Astrocyte (in vitro differentiated cells and primary cell): ENCODE data around the gene FOXN4.

Experiments used
- EZH2 ChIP-seq: IDR thresholded peaks from 2 replicates; pipeline ENCODE4 v1.6.1; 2012; ENCODE audit warnings: mild to moderate bottlenecking, low read length, inconsistent platforms; ENCODE audit not compliant: insufficient read depth
- TF ChIP-seq, protein P1 (sequence below): IDR thresholded peaks from 2 replicates; pipeline ENCODE4 v1.5.1; 2011; ENCODE audit warnings: low read depth, mild to moderate bottlenecking, inconsistent platforms, low read length, moderate library complexity; ENCODE audit not compliant: insufficient read depth

DNA sequence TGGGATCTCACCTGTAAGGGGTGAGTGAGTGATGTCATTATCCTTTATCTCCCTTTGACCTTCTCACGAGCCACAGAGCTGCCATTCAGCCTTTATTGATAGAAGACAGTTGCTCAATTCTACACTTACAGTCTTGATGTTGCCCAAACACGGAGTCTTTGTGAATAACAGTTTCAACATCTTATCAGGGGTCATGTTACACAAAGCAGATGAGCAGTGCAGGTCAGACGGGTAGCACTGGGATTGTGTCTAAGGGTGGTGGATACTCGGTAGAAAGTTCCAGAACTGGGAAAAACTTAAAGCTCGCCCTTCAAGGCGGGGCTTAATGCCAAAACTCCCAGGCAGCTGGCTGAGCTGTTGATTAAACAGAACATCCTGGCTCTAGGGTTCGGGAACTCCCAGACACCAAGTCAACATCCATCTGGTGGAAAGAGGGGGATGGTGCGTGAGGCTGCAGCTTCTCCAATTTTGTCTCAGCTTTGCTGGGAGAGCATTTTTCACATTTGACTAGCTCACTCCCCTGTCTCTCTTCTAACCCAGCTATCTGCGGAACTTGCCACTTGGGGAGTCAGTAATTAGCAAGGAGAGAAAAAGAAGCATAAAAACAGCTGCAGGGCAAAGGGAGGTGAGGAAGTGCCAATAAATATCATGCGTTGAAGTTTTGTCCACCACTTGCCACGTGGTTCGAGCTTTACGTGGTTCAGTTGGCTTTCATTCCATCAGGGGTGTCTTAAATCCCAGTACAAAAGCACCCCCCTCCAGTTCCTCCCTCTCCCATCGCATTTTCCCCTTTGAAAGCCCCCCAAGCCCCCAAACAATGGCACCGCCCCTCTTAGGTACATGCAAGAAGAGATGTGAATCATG is 31.0 kb downstream of the FOXN4 start:
- TF ChIP-seq, protein P1, sequence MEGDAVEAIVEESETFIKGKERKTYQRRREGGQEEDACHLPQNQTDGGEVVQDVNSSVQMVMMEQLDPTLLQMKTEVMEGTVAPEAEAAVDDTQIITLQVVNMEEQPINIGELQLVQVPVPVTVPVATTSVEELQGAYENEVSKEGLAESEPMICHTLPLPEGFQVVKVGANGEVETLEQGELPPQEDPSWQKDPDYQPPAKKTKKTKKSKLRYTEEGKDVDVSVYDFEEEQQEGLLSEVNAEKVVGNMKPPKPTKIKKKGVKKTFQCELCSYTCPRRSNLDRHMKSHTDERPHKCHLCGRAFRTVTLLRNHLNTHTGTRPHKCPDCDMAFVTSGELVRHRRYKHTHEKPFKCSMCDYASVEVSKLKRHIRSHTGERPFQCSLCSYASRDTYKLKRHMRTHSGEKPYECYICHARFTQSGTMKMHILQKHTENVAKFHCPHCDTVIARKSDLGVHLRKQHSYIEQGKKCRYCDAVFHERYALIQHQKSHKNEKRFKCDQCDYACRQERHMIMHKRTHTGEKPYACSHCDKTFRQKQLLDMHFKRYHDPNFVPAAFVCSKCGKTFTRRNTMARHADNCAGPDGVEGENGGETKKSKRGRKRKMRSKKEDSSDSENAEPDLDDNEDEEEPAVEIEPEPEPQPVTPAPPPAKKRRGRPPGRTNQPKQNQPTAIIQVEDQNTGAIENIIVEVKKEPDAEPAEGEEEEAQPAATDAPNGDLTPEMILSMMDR, result no peak
- TF ChIP-seq EZH2, result no peak
